IPS-NIHi7 (cell line): ENCODE measurements around the gene ETS2.

ENCODE experiments used
- DNase-seq: peaks from one replicate; pipeline ENCODE4 v3.0.0; 2012; ENCODE audit warnings: mixed read lengths; ENCODE audit errors: extremely low spot score

The ETS2 gene

DNA sequence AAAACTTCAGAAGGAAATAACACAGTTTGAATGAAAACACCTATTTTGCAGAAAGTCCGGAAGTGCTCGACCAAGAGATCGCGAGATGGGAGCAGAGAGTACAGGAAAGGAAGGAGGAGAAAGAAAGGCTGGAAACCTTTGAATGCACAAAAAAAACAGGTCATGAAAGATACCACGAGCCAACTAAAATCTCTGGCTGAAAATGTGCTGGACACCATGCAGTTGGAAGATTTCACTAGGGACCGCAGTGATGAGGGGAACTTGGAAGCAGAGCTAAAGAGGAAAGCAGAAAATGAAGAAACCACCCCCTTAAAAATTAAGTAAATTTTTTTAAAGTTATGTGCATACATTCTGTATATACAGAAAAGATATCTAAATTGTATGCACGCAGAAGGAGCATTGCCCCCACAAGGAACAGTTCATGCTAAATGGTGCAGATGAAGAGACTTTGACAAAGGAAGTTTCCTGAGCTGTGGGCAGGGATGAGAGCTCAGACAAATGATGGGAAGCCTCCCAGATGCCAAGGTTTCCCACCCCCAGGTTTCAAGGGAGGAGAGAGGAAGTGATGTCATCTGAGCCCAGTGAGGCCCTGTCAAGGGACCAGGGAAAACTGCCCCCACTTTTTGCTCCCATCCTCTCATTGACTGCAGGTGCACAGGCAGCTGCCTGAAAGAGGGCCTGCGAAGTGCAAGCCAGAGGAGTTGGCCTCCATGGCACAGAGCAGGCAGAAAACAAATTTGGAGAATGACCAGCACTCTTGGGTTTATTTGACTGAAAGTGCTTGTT, 52.5 kb downstream of the ETS2 start:
- no peak for DNase-seq

- no peak for DNase-seq
Measured at GRCh38 chr21:38858812-38859205, 53.1 kb downstream of the ETS2 start.

- DNase-seq: no peak
Measured at GRCh38 chr21:38859852-38860251, 54.1 kb downstream of the ETS2 start.

GRCh38 chr21:38861056-38861455, 55.3 kb downstream of the ETS2 start:
- no peak for DNase-seq

DNA sequence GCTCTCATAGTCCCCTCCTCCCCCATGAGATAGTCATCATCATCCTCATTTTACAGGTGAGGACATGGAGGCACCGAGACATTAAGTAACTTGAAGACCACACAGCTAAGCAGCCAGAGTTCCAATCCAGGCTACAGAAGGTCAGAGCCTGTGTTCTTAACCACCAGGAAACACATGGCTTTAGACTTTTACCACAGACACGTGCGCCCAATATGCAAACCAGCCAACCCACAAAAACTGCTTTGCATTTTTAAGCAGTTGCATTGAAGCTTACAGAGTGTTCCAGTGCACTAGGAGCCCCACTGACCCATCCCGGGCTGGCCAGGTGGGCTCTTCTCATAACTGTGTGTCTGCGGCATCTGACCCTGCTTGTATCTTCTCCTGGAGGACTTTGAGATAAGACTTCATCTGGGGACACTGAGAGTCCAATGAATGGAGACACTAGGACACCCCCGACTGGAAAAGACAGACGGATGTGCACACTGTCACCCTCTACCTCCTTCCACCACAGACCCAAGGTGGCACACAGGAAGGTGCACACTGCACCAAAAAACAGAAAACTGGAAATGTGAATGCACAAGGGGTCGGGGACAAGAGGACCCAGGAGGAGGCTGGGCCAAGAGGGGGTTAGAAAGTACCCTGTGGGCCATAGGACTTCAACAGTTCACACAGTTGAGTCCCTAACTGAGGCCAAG, 56.4 kb downstream of the ETS2 start:
- DNase-seq: no peak

DNA sequence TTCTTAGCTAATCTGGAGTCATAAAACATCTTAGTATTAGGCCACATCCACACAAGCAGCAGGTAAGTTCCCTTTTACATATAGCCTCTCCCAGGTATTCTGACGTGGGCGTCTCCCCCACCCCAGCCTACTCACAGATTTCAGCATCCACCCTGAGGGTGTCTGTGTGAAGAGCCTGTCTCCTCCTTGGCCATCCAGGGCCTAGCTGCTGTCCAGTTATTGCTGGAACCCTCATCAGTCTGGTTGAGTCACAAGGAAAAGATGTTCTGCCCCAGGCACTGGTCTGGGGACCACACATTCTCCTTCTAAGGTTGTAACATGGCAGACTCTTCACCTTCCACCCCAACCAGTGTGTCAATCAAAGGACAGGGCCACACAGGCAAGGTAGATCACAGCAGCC, 57.6 kb downstream of the ETS2 start:
- DNase-seq: no peak

DNA sequence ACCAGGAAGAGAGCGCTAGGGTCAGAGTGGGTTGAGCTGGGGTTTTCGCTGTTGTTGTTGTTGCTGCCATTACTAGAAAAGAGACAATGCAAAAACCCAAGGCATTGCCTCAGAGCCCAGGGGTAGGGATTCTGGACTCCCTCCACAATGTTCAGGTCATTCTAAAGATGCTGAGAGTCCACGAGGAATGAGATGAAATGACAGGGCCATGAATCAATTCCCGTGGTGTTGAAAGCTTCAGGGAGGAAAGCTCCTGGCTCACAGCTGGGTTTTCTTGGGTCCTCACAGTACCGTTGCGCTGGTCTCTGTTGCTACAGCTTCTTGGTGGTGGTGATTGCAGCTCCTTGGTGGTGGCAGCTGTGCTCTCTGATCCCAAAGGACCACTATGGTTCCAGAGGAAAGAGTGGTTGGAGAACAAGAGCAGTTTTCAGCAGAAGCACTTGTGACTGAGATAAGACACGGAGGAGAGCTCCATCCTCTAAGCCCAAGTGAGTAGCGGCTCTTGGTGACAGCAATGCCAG, 58.2 kb downstream of the ETS2 start:
- no peak for DNase-seq

- no peak for DNase-seq
Measured at GRCh38 chr21:38864964-38865363, 59.2 kb downstream of the ETS2 start.

DNA sequence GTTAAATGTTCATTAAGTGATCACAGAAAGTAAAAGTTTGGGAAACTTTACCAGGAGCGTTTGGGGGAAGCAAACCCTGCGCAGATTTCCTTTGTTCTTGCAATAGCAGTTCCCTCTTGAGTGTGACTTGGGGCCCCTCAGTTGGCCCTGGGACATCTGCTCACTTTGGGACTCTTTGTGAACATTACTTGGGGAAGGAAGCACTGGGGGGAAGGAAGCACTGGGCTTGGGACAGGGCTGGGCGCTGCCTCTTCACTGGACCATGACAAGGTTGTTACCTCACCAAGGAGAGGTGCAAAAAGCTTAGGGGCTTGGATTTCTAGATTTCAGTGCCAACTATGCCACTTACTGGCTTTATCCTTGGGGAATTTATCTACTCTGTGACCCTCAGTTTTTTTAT, 63.5 kb downstream of the ETS2 start:
- DNase-seq: no peak

DNA sequence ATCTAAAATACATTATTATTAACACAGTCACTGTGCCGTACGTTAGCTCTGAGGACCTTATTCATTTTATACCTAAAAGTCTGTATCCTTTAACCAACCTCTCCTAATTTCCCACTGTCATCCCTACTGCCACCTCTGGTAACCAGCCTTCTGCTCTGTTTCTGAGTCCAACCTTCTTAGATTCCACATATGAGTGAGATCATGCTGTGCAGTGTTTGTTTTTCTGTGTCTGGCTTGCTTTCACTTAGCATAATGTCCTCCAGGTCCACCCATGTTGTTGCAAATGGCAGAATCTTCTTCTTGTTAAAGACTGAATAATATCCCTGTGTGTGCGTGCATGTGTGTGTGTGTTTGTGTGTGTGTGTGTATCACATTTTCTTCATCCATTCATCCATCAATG, 64.2 kb downstream of the ETS2 start:
- DNase-seq: no peak
